Erythroblast (primary cell): ENCODE results near the gene UBAC2.

Source experiments
- DNase-seq, 2 experiments: peaks; one replicate each; lab custom pipeline; 2025; lab: John Stamatoyannopoulos, UW
- GATA1 ChIP-seq: IDR thresholded peaks from 2 replicates; pipeline ENCODE4 v1.6.1; 2011; ENCODE audit warnings: low read depth, mild to moderate bottlenecking, control low read depth, low read length, moderate library complexity
- POLR2A ChIP-seq: IDR thresholded peaks from 2 replicates; pipeline ENCODE4 v1.6.1; 2011; ENCODE audit warnings: mild to moderate bottlenecking, low read length

Gene UBAC2

DNA sequence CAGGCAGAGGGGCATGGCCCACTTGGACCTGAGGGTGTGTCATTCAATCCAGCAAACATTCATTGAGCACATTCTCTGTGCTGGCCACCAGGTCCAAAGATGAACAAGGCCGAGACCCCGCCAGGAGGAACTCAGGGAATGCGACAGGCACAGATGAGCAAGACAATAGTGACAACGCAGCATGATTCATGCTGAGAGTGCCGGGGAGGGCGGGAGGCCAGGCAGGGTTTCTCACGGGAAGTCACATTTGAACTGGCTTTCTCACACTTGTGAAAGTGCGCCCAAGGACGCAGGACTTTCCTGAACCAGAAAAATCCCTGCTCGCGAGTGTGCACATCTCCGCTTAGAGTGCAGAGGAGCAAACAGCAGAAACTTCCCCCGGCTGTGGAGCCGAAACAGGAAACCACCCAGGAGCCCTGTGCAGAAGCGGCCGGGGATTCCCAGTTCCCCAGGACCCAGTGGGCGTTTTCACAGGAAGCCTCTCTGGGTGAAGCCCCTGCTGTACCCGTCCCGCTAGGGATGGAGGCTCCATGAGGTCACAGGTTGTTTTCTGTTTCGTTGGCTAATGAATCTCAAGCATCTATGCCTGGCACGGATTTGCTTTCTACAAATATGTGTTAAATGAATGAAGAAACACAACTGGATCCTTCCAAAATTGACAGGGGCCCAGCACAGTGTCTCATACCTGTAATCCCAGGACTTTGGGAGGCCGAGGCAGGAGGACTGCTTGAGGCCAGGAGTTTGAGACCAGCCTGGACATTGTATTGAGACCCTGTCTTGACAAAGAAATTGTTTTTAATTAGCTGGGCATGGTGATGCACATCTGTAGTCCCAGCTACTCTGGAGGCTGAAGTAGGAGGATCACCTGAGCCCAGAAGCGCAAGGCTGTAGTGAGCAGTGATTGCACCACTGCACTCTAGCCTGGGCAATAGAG lies 232.2 kb downstream of the UBAC2 start:
- TF ChIP-seq GATA1 (no peak), POLR2A (no peak)
- peak in 1 of 2 experiments; percentile 17 for DNase-seq

DNA sequence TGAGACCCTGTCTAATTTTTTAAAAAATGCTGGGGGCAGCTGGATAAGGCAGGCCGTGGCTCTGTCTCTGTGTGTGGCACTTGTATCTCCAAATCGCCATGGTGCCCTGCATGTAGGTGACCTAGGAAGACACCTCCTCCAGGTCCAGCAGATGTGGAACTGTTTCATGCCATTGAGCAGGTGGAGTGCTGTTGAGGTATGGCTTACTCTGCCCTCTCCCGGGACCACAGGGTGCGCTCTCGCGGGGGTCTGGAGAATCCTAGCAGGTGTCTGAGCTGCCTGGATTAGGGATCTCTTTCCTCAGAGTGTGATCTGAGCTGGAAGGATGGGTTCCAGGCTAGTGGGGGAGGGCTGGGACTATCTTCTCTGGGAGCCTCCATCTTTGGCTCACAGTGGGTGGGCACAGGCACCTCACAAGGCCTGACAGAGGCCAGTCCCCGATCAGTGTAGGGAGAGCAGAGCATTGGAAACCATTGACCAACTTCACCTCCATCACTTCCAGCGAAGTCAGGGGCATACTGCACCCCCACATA lies 233.0 kb downstream of the UBAC2 start:
- TF ChIP-seq POLR2A (no peak), GATA1 (no peak)
- DNase-seq, result no peak

DNA sequence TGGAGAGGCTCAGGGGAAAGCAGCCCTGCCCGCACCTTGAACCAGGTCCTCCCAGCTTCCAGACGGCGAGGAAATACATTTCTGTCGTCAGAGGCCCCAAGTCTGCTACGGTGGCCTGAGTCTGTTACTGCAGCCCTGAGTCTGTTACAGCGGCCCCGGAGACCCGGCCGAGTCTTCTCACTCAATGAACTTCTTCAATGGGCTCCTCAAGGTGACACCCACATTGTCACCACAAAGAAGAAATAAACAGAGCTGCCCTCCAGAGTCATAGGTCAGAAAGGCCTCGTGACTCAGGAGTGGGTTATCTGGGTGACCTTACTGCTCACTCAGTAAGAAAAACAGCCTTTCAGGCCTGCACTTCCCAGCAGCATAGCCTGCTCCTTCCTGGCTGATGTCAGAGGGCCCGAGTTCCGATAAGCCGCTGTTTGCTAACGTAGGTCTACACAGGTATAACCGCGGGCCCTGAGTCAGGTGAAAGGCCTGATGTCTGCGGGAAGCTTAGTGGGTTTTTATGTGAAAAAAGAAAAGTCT lies 233.7 kb downstream of the UBAC2 start:
- no peak for DNase-seq
- no peak for TF ChIP-seq GATA1
- TF ChIP-seq POLR2A, result no peak

DNA sequence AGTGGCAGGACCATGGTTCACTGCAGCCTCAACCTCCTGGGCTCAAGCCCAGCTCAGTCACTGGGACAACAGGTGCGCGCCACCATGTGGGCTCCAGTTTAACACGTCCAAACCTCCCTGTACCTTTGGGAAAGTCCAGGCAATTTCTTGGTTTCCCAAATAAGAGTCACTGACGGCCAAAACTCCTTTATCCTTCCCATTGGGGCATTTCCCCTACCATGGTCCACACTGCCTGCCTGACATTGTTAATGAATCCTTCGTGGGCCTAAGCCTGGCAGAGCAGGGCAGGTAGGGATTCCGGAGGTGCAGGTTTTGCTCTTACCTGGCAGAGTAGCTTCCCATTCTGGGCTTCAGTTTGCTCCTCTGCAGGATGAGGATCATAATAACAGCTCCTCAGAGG lies 234.5 kb downstream of the UBAC2 start:
- no peak for DNase-seq
- no peak for TF ChIP-seq POLR2A
- TF ChIP-seq GATA1, result no peak

DNA sequence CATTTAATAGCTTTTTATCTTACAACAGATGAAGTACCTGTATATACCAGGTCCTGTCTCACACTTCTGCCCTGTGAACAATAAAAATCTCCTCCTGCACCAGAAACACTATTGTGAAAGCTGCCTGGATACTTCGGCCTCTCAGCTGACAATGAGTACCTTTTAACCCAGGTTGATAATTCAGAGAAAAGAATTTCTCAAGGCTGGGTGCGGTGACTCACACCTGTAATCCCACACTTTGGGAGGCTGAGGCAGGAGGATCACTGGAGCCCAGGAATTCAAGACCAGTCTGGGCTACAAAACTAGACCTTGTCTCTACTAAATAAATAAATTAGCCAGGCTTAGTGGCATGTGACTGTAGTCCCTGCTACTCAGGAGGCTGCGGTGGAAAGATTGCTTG lies 235.3 kb downstream of the UBAC2 start:
- TF ChIP-seq POLR2A, result no peak
- TF ChIP-seq GATA1, result no peak
- DNase-seq, result no peak
